SH-SY5Y (cell line): ENCODE measurements around the gene LIPF.

Experiments
- GATA2 ChIP-seq: IDR thresholded peaks from 2 replicates; pipeline ENCODE4 v1.6.1; 2011; ENCODE audit warnings: mild to moderate bottlenecking, low read depth, low read length
- GATA3 ChIP-seq: IDR thresholded peaks from 2 replicates; pipeline ENCODE4 v1.6.1; 2011; ENCODE audit warnings: low read depth, mild to moderate bottlenecking, low read length, moderate library complexity

GRCh38 chr10:88715517-88715916 is 51.3 kb downstream of the LIPF start:
- no peak for TF ChIP-seq GATA2
- TF ChIP-seq GATA3 = no peak
